ENCODE data around the gene COL6A2.
A peak's percentile ranks its signal among the peaks of the same experiment; 100 is the strongest.
"Not testable (repeated sequence)": the region's sequence is repeated elsewhere in the genome, so short reads cannot be mapped to it uniquely, and the experiment has no call there.

COL6A2 gene

GRCh38 chr21:46069719-46070279, 28.1 kb upstream of the COL6A2 start:
- TF ChIP-seq CTCF (IDR thresholded peaks at IDR 0.05; ENCODE audit: low read depth, low read length): no peak
- no peak overlapping the region for H3K4me3 ChIP-seq (replicated peaks in 1 of 2; ENCODE audit: low read depth in 2 of 2, low read length in 2 of 2)
- no peak for DNase-seq (ENCODE audit: low read depth in 2 of 2)

- no peak for DNase-seq (ENCODE audit: low read depth in 2 of 2)
- no peak overlapping the region for H3K4me3 ChIP-seq (replicated peaks in 1 of 2; ENCODE audit: low read depth in 2 of 2, low read length in 2 of 2)
Measured at GRCh38 chr21:46071082-46071481, 26.8 kb upstream of the COL6A2 start.

GRCh38 chr21:46076724-46077123, 21.2 kb upstream of the COL6A2 start:
- not testable (repeated sequence) for DNase-seq (ENCODE audit: low read depth in 2 of 2); H3K4me3 ChIP-seq (replicated peaks in 1 of 2; ENCODE audit: low read depth in 2 of 2, low read length in 2 of 2)

More at GRCh38 chr21:46071082-46071481, 26.8 kb upstream of the COL6A2 start:
- no peak for TF ChIP-seq CTCF (IDR thresholded peaks at IDR 0.05; ENCODE audit: low read depth, low read length)

GRCh38 chr21:46077674-46078101, 20.2 kb upstream of the COL6A2 start:
- no peak overlapping the region for H3K4me3 ChIP-seq (replicated peaks in 1 of 2; ENCODE audit: low read depth in 2 of 2, low read length in 2 of 2)
- TF ChIP-seq CTCF (IDR thresholded peaks at IDR 0.05; ENCODE audit: low read depth, low read length): no peak
- DNase-seq (ENCODE audit: low read depth in 2 of 2): no peak

GRCh38 chr21:46078322-46078977, 19.5 kb upstream of the COL6A2 start:
- no peak for DNase-seq (ENCODE audit: low read depth in 2 of 2)
- H3K4me3 ChIP-seq (replicated peaks in 1 of 2; ENCODE audit: low read depth in 2 of 2, low read length in 2 of 2): no peak overlapping the region
- TF ChIP-seq CTCF (IDR thresholded peaks at IDR 0.05; ENCODE audit: low read depth, low read length): no peak

GRCh38 chr21:46078978-46079351, 18.9 kb upstream of the COL6A2 start:
- TF ChIP-seq CTCF (IDR thresholded peaks at IDR 0.05; ENCODE audit: low read depth, low read length): no peak

GRCh38 chr21:46079352-46080170, 18.4 kb upstream of the COL6A2 start:
- no peak for TF ChIP-seq CTCF (IDR thresholded peaks at IDR 0.05; ENCODE audit: low read depth, low read length)
- peak; percentile 73 to 87 for DNase-seq (ENCODE audit: low read depth in 2 of 2)
- no peak overlapping the region for H3K4me3 ChIP-seq (replicated peaks in 1 of 2; ENCODE audit: low read depth in 2 of 2, low read length in 2 of 2)

More at GRCh38 chr21:46078978-46079351, 18.9 kb upstream of the COL6A2 start:
- no peak for DNase-seq (ENCODE audit: low read depth in 2 of 2)
- no peak overlapping the region for H3K4me3 ChIP-seq (replicated peaks in 1 of 2; ENCODE audit: low read depth in 2 of 2, low read length in 2 of 2)

Measured in cardiac fibroblast (primary cell).